Activated CD8-positive, alpha-beta memory T cell treated with anti-CD3 and anti-CD28 coated beads, Interleukin-2, amount 50 U/mL, for 1 hour (primary cell): Measurements from ENCODE around the gene SURF6.
A peak's percentile ranks its signal among the peaks of the same experiment; 100 is the strongest.
"Not testable (repeated sequence)": the region's sequence is repeated elsewhere in the genome, so short reads cannot be mapped to it uniquely, and the experiment has no call there.

Experiments
- DNase-seq: peaks from one replicate; pipeline ENCODE4 v3.0.0-alpha.2; 2020; ENCODE audit errors: extremely low read depth

SURF6 gene

DNA sequence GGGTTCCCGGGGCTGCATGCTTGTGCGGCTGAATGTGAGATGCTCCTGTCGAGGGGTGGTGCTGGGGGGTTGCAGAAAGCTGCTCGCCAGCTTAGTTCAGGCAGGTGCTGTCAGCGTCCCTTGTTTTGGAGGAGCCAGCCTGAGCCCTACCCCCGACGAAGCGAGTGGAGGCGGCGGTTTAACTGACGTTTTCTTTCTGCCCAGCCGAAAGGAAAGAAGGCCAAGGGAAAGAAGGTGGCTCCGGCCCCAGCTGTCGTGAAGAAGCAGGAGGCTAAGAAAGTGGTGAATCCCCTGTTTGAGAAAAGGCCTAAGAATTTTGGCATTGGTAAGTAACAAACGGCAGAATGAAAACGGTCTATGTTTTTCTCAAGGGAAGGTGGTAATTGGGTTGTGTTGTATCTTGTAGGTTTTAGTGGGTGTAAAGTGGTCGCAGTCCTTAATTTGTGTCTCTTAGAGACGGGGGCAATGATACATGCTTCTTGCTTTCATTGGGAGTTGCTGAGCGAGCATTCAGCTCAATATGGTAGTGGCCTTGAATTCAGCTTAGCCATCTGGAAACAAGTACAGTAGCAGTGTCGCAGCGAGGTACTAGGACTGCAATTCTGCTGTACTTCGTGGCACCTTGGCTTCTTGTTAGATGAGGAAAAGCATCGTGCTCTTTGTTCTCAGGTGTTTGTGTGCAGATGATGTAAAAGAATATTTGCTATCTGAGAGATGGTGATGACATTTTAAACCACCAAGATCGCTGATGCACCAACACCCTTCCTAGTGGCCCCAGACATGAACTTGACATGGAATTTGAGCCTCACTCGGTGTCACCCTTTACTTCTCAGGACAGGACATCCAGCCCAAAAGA lies 13.0 kb upstream of the SURF6 start:
- DNase-seq: no peak

DNA sequence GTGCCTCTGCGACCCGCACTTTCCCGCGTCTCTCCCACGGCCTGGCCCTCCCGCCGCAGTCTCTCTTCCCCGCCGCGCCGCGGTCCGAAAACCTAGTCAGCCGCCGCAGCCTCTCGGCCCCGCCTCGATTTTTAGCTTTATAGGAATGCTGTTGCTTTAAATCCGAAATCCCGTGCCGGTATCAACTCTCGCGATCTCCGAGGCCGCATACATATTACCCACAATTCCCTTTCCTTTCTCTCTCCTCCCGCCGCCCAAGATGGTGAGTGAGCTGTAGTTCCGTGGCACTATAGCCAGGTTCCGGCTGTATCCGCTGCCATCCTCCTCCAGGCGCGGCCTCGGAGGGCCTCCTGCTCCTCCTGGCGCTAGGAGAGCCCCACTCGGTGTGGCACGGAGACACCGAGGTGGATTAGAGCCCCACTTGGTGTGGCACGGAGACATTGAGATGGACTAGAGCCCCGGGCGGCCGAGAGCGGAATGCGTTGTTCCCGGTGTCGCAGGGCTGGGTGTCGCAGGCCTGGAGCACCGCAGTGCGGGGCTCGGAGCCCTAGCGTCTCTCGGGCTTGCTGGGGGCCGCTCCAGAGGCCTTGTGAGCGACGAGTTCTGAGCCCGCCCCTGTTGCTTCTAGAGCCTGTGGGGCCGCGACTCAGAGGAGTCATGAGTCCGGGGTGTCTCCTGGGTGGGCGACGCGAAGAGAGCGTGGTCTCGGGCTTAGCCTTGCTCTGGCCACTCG lies 12.2 kb upstream of the SURF6 start, which contains the start of the genes MED22 and RPL7A:
Gene MED22 (minus strand): TSS at position 147 of the 733 bp plus-strand sequence. CDS start 1,469 bp downstream, outside the sequence.
Gene RPL7A (plus strand): TSS at position 234 of the 733 bp plus-strand sequence. CDS start 26 bp downstream, at position 260.
- DNase-seq: peak; percentile 69

DNA sequence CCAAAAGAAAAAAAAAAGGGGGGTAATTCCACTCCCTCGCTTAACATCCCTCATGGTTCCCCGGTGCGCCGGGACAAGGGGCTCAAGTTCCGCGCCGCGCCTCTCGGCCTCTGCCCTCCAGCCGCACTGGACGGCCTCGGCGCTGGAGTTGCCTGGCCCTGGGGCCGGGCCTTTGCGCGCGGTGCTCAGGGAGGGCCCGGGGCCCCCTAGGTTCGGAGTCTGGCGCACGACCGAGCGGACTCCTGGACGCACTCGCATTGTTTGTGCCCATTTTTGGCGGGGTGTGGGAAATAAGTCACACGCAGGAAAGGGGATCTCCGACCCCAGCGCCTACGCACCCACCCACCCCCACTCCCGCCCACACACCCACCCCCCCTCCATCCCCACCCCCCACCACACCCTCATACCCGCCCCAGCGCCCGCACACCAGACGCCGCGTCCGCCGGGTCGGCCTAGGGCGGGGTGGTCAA lies 11.6 kb upstream of the SURF6 start:
- DNase-seq: no peak

DNA sequence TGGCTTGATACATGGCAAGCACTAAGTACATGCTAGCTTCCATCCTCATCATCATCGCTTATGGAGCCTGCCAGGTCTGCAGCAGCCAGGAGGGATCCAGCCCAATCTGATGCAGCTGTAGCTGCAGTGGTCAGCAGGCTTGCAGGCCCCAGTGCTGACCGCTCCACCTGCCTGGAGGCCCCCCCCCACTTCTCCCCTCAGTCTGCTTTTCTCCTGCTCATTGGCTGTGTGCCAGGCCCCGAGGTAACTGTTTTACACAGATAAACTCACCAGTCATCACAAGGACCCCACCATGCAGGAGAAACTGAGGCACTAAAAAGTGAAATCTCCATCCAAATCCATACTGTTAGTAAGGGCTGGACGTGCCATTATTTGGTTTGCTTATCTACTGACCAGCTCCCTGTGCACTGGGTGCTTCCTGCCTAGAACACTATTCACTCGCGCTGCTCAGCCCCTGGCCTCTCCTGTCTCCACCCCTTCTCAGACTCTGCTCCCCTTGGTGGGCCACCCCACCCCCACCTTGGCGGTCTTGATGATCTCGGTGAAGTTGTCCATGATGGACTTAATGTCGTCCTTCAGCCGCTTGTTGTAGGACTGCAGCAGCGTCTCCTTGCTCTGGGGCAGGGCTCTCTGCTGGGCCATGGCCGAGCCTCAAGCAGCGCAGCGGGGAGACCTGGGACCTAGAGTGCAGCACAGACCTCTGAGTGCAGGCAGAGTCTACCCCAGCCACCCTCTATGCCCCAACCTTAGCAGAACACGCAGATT lies 10.2 kb upstream of the SURF6 start:
- no peak for DNase-seq

DNA sequence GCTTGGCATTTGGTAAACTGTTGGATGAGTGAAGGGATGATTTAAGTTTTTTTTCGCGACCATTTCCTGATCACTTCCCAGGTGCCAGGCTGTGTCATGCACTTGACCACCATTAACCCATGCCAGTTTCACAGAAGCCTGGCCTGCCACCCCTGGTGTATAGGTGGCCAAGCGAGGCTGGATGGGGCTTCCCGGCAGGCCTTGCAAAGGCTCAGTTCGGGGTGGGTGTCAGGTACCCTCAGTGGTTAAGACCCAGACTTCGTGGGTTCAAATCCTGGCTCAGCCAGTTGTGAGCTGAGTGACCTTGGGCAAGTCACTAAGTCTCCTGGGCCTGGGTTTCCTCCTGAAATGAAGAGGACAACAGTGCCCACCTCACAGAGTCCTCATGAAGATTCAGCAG lies 9.6 kb upstream of the SURF6 start:
- no peak for DNase-seq

DNA sequence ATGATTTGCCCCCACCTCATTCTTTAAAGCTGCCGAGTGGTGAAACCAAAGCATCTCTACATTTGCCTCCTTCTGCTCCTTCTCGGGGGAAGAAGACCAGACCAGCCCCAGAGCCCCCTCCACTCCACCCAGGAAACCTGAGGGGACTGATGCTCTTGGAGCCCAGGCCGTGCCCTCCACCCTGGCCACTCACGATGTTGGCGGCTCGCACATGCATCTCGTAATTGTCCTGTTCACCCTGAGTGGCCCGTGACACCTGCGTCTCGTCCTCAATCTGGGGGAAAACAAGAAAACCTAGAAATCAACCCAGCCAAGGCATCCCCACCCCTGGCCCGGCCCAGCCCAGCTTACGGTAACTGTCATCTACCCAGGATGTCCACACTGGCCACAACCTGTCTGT lies 9.0 kb upstream of the SURF6 start:
- DNase-seq: no peak

DNA sequence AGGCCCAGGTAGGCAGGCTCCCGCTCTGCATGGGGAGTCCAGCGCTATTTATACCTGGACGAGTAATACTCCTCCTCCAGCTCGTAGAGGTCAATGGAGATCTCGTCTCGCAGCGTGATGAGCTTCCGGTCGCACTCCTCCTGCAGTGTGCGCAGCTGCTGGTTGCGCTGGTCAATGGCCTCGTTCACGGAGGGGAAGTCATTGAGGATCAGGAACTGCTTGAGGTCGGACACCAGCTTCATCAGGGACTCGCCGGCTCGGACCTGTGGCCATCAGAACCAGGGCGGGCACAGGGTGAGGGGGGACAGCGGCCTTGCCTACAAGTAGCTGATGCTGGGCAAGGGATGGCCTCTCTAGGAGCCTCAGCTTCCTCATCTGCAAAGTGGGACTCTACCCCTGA lies 8.1 kb upstream of the SURF6 start:
- DNase-seq: no peak

DNA sequence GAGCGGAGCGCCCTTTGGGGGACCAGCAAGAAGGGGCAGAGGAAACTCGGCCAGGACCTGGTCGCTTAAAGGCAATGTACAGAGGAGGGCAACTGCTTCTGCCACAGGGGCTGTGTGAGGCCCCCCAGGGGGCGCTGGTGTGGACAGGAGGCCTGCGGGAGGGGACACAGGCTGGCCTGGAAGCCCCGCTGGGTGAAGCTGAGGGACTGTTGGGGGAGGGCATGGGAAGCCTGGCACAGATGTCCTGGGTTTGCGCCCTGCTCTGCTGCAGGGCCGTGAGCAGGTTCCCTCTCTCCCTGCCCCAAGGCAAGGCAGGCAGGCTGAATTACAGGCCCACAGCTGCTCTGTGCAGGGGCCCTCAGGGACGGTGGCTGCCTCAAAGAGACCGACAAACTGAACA lies 6.6 kb upstream of the SURF6 start:
- DNase-seq: no peak

DNA sequence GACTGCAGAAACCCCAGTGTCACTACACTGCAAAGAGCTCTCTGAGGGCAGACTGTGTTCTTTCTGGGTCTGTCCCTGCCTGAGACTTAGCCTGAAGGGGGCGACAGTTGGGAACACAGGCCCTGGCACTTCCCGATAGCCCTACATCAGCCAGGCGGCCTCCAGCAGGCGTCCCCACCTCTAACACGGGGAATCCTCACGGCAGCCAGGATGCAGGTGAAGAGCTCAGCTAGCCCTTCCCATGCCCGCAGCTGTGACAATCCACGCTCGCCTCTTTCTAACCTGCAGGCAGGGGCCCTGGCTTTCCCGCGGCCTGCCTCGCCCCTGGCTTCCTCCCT lies 6.0 kb upstream of the SURF6 start:
- no peak for DNase-seq

DNA sequence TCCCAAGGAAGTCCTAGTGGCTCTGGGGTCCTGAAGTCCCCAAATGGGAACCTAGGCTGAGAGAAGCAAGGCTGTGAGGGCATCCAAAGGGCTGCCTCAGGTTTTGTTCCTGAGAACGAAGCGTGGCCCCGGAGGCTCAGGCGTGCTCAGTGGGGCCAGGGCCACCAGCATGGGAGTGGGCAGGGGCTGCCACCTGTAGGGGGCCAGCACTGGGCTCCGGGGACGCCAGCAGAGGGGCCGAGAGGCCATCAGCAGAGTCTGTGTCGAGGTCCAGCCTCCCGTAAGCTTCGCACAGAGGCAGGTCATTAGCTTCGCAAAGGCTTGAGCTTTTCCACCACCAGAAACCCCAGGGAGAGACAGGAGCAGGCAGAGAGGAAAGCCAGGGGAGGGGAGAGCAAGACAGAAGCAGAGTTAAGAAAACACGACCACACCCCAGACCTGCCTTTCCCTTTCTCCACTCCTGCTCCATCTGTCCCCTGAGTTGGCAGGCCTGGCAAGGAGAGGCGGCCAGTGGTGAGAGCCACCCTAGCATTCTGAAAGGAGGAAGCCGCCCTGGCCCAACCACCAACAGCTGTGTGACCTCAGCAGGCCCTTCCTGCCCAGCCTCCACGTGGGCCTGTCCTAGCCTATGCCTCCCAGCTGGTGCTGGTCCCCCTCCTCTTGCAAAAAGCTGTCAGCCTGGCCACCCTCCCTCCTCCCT lies 5.5 kb upstream of the SURF6 start:
- no peak for DNase-seq

DNA sequence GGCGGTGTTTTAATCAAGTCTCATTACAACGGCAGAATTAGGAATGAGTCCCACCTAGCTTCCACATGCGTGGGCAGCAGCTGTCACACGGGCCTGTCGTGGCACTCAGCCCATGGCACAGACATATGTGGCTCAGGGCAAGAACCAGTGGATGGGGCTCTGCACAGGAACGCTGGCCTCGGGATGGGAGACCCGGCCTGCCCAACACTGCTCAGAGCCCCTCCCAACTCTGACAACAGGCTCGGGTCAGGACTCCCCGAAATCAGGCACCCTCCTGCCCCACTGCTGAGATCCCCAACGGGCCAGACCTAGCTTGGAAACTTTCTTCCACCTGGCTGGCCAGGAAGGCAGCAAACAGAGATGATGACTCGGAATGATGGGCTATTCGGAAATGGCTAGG lies 4.9 kb upstream of the SURF6 start:
- DNase-seq: no peak

DNA sequence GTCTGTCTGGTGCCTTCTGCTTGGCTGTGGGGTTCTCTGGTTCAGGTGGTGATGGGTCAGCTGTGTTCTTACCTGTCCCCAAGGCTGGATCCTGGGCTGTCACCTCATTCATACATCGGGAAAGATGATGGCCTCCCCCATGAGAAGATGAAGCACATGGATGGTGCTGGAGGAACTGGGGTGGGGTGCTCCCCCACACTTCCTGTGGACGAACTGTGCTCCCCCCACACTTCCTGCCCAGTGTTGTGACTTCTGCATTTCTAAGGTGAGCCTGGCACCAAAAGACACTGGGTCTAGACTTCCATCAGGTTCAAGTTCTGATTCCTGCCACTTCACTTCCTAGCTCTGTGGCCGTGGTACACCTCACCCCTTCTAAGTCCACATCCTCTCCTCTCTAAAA lies 4.3 kb upstream of the SURF6 start:
- DNase-seq: no peak

DNA sequence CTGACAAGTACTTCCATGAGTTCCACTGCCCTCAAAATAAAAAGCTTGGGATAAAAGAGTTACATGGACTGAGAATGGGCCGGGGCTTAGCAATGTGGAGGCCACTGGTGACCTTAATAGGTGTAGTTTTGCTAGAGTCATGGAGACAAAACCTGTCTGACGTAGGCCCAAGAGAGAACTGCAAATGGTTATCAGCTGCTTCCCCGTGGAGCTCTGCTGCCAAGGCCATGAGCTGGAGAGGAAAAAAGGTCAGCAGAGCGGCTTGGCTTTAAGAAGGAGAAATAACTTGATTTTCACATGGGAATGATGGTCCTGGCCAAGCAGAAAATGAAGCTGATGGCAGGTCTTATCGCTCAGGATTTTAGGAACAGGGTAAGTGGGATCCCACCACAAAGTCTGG lies 3.7 kb upstream of the SURF6 start:
- DNase-seq: no peak

DNA sequence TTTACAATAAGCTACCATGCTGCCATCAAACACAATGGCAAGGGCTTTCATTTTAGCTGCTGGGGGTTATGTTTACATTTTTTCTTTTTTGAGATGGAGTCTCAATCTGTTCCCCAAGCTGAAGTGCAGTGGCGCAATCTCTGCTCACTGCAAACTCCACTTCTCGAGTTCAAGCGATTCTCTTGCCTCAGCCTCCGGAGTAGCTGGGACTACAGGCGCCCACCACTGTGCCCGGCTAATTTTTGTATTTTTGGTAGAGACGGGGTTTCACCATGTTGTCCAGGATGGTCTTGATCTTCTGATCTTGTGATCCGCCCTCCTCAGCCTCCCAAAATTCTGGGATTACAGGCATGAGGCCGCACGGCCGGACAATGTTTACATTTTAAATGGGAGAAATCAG lies 1.1 kb downstream of the SURF6 start:
- not testable (repeated sequence) for DNase-seq

DNA sequence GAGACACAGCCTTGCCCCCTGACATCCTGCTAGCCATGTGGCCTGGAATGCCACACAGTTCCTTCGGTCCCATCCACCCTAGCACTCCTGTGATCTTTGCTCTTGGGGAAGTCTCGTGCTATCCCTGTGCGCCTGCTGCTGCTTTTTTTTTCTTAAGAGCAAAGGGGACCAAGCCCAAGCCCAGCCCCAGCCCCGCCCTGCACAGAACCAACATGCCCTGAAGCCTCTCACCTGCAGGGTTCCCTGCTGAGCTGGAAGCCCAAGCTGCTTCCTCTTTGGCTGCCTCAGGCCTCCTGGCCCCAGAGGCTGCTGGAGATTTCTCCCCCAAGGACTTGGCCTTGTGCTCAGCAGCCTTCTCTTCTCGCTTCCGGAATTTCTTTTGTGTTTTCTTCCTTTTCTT lies 1.8 kb downstream of the SURF6 start:
- no peak for DNase-seq

DNA sequence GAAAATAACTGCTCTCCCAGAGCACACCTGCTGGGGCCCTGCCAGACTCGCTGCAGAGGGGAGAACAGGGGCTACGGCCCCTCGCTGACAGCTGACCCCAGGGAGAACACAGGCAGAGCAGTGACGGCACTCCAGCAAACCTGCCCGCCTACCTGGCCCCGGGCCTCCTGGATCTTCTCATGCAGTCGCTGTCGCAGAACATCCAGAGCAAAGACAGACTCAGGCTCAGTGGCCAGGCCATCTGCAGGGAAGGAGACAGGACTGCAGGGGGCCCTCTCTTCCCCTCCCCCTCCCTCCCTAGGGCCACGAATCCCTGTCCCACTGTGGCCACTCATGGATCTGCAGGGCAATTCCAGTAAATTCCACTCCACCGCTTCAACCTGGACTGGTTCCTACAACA lies 2.4 kb downstream of the SURF6 start:
- no peak for DNase-seq

DNA sequence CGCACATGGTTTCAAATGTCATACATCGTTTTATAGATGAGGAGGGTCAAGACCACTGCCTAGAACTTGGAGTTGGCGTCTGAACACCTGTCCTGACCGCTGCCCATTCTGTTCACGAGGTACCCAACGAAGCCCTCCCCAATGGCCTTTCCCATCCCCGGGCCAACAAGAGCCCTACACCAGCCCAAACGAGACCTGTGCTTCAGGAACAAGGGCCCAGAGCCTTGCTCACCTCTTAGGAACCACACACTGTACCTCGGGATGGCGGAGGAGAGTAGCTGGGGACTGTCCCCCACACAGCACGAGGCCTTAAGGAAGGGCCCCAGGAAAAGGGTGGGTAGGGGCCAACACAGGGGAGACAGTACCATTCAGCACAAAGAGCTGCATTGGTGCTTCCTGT lies 3.0 kb downstream of the SURF6 start:
- no peak for DNase-seq

DNA sequence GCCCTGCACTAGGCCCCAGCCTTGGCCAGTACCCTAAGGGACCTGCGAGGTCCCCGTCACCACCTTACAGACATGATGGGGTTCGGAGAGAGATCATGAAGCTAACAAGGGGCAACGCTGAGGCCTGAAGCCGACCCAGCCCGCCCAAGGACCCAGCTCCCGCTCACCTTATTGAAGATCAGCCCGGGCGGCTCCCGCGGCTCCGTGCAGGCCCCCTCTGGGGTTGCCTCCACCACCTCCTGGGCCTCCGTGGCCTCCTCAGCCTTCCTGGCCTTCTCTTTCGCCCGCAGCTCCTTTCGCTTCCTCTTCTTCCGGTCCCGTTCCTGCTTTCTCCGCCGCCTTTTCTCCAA lies 3.6 kb downstream of the SURF6 start:
- DNase-seq: no peak

DNA sequence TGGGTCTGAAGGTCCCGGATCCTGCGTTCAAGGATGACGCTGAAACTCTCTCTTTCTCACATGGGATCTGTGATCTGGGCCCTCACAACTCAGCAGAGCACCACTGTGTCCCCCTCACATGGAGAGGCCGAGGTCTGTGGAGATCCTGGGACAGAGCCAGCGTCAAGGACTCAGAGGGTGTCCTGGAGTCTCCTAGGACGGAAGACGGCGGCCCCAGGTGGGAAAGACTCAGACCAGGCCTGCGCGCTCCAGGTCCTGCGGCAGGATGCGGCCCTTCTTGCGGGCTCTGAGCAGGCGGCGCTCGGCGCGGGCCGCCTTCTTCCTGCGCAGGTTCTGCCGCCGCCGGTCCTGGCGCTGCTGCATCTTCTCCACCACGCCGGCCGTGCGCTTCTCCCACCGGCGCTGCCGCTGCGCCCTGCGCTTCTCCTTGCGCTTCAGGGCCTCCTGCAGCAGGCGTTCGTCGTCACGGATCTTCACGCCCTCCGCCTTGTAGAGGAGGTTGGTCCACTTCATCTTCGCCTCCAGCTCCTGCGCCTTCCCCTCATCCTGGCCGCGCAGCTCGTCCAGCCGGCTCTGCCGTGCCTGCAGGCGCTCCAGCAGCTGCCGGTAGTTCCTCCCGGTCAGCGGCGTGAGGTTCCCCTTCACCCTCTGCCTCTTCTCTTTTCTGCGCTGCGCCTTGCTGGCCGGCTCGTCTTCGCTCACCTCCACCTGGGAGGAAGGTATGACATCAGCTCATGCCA lies 4.2 kb downstream of the SURF6 start:
- no peak for DNase-seq

DNA sequence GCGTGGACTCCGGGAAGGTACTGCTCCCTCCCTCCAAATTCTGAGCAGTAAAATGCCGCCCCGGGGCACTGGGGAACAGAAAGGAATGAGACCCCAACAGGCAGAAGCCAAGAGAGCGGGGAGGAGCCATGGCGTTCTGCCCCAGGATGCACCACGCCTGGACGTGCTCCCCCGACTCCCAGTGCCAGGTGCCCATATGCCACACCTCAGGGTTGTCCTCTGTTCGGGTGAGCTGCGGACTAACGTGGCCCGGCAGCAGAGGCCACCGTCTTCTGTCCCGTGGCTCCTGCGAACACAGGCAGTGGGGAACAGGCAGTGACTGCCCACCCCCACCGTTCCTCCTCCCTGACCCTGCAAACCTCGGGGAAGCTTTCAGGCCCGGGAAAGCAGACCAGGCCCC lies 4.8 kb downstream of the SURF6 start:
- DNase-seq: no peak
